ENCODE data around the gene NCAM2. TPM values are rescaled to one million over a fixed set of nuclear protein-coding genes. Genes with fewer than 3 reads are reported as not detected.

NCAM2 gene
- total RNA-seq, 3 donors from 2014 or later: 2.9 to 14.1 (median 4.0) TPM

GRCh38 chr21:20998886-20999285, 677 bp downstream of the NCAM2 start:
- H3K4me1 ChIP-seq (ENCODE audit: low read depth): peaks cover 8% of the 10 kb centered on the region
- no peaks in the 10 kb centered on the region for H3K9me3 ChIP-seq
- DNase-seq (no peak), ATAC-seq (no peak)
- no peaks in the 10 kb centered on the region for H3K36me3 ChIP-seq (ENCODE audit: low read depth)
- intact Hi-C loops (cut with DNase I, micrococcal nuclease): no loop called here
- H3K4me3 ChIP-seq: no peak overlapping the region
- no peak for TF ChIP-seq CTCF (IDR thresholded peaks at IDR 0.05)

- peaks cover 8% of the 10 kb centered on the region for H3K4me1 ChIP-seq (ENCODE audit: low read depth)
- H3K4me3 ChIP-seq: no peak overlapping the region
- peak in 1 of 3 donors; percentile 62 for DNase-seq
- TF ChIP-seq CTCF (IDR thresholded peaks at IDR 0.05): no peak
- H3K36me3 ChIP-seq (ENCODE audit: low read depth): no peaks in the 10 kb centered on the region
- H3K9me3 ChIP-seq: no peaks in the 10 kb centered on the region
- ATAC-seq: peak; percentile 36
- intact Hi-C loops (cut with DNase I, micrococcal nuclease): no loop called here
Observed at GRCh38 chr21:20999659-21000058, 1.4 kb downstream of the NCAM2 start.

- no peak overlapping the region for H3K4me3 ChIP-seq
- DNase-seq (no peak), ATAC-seq (no peak)
- H3K4me1 ChIP-seq (ENCODE audit: low read depth): peaks cover 8% of the 10 kb centered on the region
- no peak for TF ChIP-seq CTCF (IDR thresholded peaks at IDR 0.05)
- intact Hi-C loops (cut with DNase I, micrococcal nuclease): no loop called here
- H3K9me3 ChIP-seq: no peaks in the 10 kb centered on the region
- no peaks in the 10 kb centered on the region for H3K36me3 ChIP-seq (ENCODE audit: low read depth)
Observed at GRCh38 chr21:21000591-21001175, 2.5 kb downstream of the NCAM2 start.

GRCh38 chr21:21001591-21002100, 3.4 kb downstream of the NCAM2 start:
- Histone ChIP-seq H3K4me3 (no peak overlapping the region), H3K9me3 (no peaks in the 10 kb centered on the region), H3K36me3 (ENCODE audit: low read depth) (no peaks in the 10 kb centered on the region), H3K4me1 (ENCODE audit: low read depth) (peaks cover 8% of the 10 kb centered on the region)
- DNase-seq (no peak), ATAC-seq (no peak)
- no peak for TF ChIP-seq CTCF (IDR thresholded peaks at IDR 0.05)
- intact Hi-C loops (cut with DNase I, micrococcal nuclease): no loop called here

GRCh38 chr21:21002153-21002552, 3.9 kb downstream of the NCAM2 start:
- intact Hi-C loops (cut with DNase I, micrococcal nuclease): no loop called here

More at GRCh38 chr21:21002153-21002552, 3.9 kb downstream of the NCAM2 start:
- Histone ChIP-seq H3K9me3 (no peaks in the 10 kb centered on the region), H3K4me1 (ENCODE audit: low read depth) (peaks cover 8% of the 10 kb centered on the region), H3K36me3 (ENCODE audit: low read depth) (no peaks in the 10 kb centered on the region), H3K4me3 (no peak overlapping the region)
- no peak for TF ChIP-seq CTCF (IDR thresholded peaks at IDR 0.05)
- DNase-seq: no peak
- ATAC-seq: no peak
